Gastroesophageal sphincter (tissue), 3 donors: ENCODE measurements around the gene WDR38.

ENCODE experiments used
- POLR2AphosphoS5 ChIP-seq: sonication (generic); formaldehyde crosslinking; IDR thresholded peaks from one replicate; pipeline ENCODE4 v1.6.1; 2017; ENCODE audit warnings: antibody characterized with exemption
- TF ChIP-seq, protein P1 (sequence below), 4 experiments: fragments of 200-600 bp in 2 of 4; fragments of 450-650 bp in 2 of 4; sonication (generic) in 1 of 4; IDR thresholded peaks; one replicate each; pipeline ENCODE4 v1.5.1; 2017 to 2019; ENCODE audit warnings: antibody characterized with exemption in 4 of 4, mild to moderate bottlenecking in 2 of 4, moderate library complexity in 2 of 4

DNA sequence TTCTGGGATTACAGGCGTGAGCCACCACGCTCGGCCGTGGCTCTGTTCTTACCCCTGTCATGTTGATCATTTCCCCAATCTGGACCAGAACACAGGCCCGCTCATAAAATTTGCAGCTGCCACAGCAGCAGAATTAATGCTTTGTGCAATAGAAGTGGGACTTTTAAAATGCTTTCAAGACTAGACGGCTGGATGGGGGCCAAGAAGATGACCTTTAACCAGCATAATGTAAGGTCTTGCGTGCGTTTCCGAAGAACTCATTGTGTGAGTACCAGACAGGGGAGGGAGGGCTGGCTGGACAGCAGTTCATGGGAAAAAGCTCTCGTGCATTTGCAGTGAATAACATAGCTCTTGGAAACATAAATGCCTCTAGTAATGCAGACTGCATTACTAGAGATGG, 3.5 kb upstream of the WDR38 start:
- TF ChIP-seq, protein P1, sequence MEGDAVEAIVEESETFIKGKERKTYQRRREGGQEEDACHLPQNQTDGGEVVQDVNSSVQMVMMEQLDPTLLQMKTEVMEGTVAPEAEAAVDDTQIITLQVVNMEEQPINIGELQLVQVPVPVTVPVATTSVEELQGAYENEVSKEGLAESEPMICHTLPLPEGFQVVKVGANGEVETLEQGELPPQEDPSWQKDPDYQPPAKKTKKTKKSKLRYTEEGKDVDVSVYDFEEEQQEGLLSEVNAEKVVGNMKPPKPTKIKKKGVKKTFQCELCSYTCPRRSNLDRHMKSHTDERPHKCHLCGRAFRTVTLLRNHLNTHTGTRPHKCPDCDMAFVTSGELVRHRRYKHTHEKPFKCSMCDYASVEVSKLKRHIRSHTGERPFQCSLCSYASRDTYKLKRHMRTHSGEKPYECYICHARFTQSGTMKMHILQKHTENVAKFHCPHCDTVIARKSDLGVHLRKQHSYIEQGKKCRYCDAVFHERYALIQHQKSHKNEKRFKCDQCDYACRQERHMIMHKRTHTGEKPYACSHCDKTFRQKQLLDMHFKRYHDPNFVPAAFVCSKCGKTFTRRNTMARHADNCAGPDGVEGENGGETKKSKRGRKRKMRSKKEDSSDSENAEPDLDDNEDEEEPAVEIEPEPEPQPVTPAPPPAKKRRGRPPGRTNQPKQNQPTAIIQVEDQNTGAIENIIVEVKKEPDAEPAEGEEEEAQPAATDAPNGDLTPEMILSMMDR (IDR thresholded peaks at IDR 0.05): no peak
- TF ChIP-seq POLR2AphosphoS5: no peak
